Measurements from ENCODE around the gene BTN2A1. TPM values are rescaled to one million over a fixed set of nuclear protein-coding genes. Genes with fewer than 3 reads are reported as not detected.
"Not testable (repeated sequence)": the region's sequence is repeated elsewhere in the genome, so short reads cannot be mapped to it uniquely, and the experiment has no call there.

Gene BTN2A1
- total RNA-seq, 1 donor from 2014 or later: 45.1 TPM

DNA sequence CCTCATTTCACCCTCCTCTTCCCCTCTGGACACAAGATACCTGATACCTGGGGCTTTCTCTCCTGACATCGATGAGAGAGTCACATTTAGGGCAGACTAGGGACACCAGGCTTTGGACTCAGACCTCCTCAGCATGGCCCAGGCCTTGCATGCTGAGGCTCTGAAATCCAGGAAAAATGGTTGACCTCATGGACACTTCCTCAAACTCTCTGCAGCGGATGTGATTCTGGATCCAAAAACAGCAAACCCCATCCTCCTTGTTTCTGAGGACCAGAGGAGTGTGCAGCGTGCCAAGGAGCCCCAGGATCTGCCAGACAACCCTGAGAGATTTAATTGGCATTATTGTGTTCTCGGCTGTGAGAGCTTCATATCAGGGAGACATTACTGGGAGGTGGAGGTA is 44.8 kb upstream of the BTN2A1 start:
- Mint-ChIP-seq H3K27ac (no peak overlapping the region), H3K4me3 (no peak overlapping the region), H3K9me3 (peaks cover 5% of the 10 kb centered on the region), H3K27me3 (no peaks in the 10 kb centered on the region), H3K4me1 (peaks cover 27% of the 10 kb centered on the region), H3K36me3 (ENCODE audit: low read depth) (peaks cover 69% of the 10 kb centered on the region)
- ChIA-PET POLR2A (interaction anchor here (0.6 kb wide), 1 partner anchor 240 kb away, joined by 5 read pairs; no protein-coding TSS in a partner anchor), CTCF (no interaction called here)
- TF ChIP-seq, protein P1, sequence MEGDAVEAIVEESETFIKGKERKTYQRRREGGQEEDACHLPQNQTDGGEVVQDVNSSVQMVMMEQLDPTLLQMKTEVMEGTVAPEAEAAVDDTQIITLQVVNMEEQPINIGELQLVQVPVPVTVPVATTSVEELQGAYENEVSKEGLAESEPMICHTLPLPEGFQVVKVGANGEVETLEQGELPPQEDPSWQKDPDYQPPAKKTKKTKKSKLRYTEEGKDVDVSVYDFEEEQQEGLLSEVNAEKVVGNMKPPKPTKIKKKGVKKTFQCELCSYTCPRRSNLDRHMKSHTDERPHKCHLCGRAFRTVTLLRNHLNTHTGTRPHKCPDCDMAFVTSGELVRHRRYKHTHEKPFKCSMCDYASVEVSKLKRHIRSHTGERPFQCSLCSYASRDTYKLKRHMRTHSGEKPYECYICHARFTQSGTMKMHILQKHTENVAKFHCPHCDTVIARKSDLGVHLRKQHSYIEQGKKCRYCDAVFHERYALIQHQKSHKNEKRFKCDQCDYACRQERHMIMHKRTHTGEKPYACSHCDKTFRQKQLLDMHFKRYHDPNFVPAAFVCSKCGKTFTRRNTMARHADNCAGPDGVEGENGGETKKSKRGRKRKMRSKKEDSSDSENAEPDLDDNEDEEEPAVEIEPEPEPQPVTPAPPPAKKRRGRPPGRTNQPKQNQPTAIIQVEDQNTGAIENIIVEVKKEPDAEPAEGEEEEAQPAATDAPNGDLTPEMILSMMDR (IDR thresholded peaks at IDR 0.05): no peak
- no peak for ATAC-seq (ENCODE audit: low read depth)
- no peak for DNase-seq
- intact Hi-C loops (cut with micrococcal nuclease): no loop called here

DNA sequence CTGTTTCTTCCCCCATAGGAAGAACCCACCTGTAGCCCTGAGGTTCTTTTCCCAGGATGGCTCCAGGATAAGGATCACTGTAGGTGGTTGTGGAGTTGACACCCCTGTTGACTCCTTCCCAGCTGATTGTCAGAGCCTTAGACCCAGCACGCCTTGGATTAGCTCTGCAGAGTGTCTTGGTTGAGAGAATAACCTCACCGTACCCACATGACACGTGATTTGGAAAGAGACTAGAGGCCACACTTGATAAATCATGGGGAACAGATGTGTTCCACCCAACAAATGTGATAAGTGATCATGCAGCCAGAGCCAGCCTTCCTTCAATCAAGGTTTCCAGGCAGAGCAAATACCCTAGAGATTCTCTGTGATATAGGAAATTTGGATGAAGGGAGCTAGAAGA is 43.5 kb upstream of the BTN2A1 start:
- Mint-ChIP-seq H3K36me3 (ENCODE audit: low read depth) (peaks cover 60% of the 10 kb centered on the region), H3K4me3 (peak overlapping the region; percentile 38), H3K9me3 (peaks cover 9% of the 10 kb centered on the region), H3K27me3 (no peaks in the 10 kb centered on the region), H3K4me1 (peaks cover 27% of the 10 kb centered on the region), H3K27ac (peak overlapping the region; percentile 35)
- ATAC-seq (ENCODE audit: low read depth) (peak; percentile 89), DNase-seq (no peak)
- intact Hi-C loops (cut with micrococcal nuclease): no loop called here
- TF ChIP-seq, protein P1 (IDR thresholded peaks at IDR 0.05): no peak
- ChIA-PET POLR2A (interaction anchor here (0.7 to 1.0 kb wide), 3 partner anchors 11 to 1479 kb away, joined by 3 to 4 read pairs (median 4); a partner anchor contains a TSS), CTCF (interaction anchor here (1.4 kb wide), 1 partner anchor 155 kb away, joined by 6 read pairs; no protein-coding TSS in a partner anchor)

DNA sequence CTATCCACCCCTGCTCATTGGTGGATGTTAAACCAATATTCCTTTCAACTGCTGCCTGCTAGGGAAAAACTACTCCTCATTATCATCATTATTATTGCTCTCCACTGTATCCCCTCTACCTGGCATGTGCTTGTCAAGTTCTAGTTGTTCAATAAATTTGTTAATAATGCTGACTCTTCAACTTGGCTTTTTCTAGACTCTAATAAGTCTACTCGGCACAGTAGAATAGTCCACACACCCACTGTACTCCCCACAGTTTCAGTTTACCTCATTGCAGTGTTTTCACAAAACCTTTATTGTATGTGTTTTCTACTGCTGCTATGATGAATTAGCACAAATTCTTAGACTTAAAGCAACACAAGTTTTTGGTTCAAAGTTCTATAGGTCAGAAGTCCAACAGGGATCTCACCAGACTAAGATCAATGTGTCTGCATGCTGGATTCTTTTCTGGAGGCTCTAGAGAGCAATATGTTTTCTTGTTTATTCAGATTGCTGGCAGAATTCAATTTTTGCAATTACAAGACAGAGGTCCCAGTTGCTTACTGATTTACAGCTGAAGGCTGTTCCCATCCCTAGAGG is 42.6 kb upstream of the BTN2A1 start:
- TF ChIP-seq, protein P1 (IDR thresholded peaks at IDR 0.05): no peak
- no peak for DNase-seq
- Mint-ChIP-seq H3K4me1 (peaks cover 27% of the 10 kb centered on the region), H3K4me3 (no peak overlapping the region), H3K27me3 (no peaks in the 10 kb centered on the region), H3K9me3 (peaks cover 9% of the 10 kb centered on the region), H3K27ac (no peak overlapping the region), H3K36me3 (ENCODE audit: low read depth) (peaks cover 51% of the 10 kb centered on the region)
- ChIA-PET POLR2A (interaction anchor here (1.0 kb wide), 1 partner anchor 142 kb away, joined by 4 read pairs; a partner anchor contains a TSS), CTCF (no interaction called here)
- ATAC-seq (ENCODE audit: low read depth): no peak
- intact Hi-C loops (cut with micrococcal nuclease): no loop called here

DNA sequence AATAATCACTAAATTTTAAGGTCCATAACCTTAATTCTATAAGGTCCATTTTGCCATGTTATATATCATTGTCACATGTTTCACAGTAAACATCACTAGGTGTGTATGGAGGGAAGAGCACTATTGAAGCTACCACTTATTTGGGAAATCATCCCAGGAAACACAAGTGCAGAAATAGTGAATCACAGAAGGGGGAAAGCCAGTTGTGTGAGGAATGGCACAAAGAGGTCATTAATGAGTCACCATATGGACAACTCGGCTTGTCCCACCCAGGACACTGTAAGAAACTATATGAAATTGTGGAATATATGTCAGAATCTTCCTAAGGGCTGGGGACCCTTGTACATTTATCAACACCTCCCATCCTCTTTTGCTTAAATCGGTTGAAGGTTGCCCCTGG is 42.0 kb upstream of the BTN2A1 start:
- Mint-ChIP-seq H3K27me3 (no peaks in the 10 kb centered on the region), H3K4me1 (peaks cover 27% of the 10 kb centered on the region), H3K27ac (no peak overlapping the region), H3K36me3 (ENCODE audit: low read depth) (peaks cover 46% of the 10 kb centered on the region), H3K9me3 (peaks cover 9% of the 10 kb centered on the region), H3K4me3 (no peak overlapping the region)
- CTCF ChIA-PET: no interaction called here
- POLR2A ChIA-PET: no interaction called here
- ATAC-seq (ENCODE audit: low read depth) (no peak), DNase-seq (no peak)
- intact Hi-C loops (cut with micrococcal nuclease): no loop called here
- TF ChIP-seq, protein P1 (IDR thresholded peaks at IDR 0.05): no peak

DNA sequence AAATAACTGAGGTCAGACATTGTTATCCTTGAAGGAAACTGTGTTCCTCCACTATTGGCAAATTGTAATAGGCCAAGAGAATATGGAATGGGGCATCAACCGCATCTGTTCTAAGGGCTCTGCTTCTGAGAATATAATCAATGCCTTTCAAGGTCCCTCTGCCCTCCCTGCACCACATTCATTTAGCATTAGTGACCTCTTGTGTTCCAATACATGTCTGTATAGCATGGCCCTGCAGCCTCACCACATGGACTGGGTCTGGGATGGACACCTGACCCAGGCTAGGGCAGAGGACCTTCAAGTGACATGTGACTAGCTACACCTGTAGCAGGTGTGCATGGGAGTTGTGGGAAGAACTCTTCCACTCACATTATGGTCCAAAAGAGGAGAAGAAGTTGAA is 41.5 kb upstream of the BTN2A1 start:
- ATAC-seq (ENCODE audit: low read depth) (no peak), DNase-seq (no peak)
- peaks cover 9% of the 10 kb centered on the region for H3K9me3 Mint-ChIP-seq
- H3K36me3 Mint-ChIP-seq (ENCODE audit: low read depth): peaks cover 41% of the 10 kb centered on the region
- no peak overlapping the region for H3K27ac Mint-ChIP-seq
- TF ChIP-seq, protein P1 (IDR thresholded peaks at IDR 0.05): no peak
- intact Hi-C loops (cut with micrococcal nuclease): no loop called here
- H3K4me3 Mint-ChIP-seq: no peak overlapping the region
- ChIA-PET POLR2A (no interaction called here), CTCF (no interaction called here)
- peaks cover 27% of the 10 kb centered on the region for H3K4me1 Mint-ChIP-seq
- H3K27me3 Mint-ChIP-seq: no peaks in the 10 kb centered on the region

DNA sequence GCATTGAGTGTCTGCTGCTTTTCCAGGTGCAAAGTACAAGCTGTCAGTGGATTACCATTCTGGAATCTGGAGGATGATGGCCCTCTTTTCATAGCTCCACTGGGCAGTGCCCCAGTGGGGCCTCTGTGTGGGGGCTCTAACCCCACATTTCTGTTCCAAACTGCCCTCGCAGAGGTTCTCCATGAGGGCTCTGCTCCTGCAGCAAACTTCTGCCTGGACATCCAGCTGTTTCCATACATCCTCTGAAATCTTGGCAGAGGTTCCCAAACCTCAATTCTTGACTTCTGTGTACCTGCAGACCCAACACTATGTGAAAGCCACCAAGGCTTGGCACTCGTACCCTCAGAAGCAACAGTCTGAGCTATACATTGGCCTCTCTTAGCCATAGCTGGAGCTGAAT is 39.7 kb upstream of the BTN2A1 start:
- ATAC-seq (ENCODE audit: low read depth); CTCF ChIA-PET: not testable (repeated sequence)

DNA sequence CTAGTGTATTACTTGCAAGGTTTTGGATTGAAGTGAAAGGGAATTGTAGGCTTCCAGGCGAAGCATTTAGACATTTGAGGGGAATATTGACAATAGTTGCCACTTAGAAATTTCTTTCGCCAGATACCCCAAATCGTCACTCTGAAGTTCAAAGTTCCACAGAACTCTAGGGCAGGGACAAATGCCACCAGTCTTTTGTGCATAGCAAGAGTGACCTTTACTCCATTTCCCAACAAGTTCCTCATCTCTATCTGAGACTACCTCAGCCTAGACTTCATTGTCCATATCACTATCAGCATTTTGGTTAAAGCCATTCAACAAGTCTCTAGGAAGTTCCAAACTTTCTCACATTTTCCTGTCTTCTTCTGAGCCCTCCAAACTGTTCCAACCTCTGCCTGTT is 39.0 kb upstream of the BTN2A1 start:
- Mint-ChIP-seq H3K4me1 (peaks cover 23% of the 10 kb centered on the region), H3K36me3 (ENCODE audit: low read depth) (peaks cover 16% of the 10 kb centered on the region)
- CTCF ChIA-PET; DNase-seq; H3K27me3 Mint-ChIP-seq; H3K9me3 Mint-ChIP-seq; H3K4me3 Mint-ChIP-seq; H3K27ac Mint-ChIP-seq; intact Hi-C loops (cut with micrococcal nuclease); POLR2A ChIA-PET; ATAC-seq (ENCODE audit: low read depth): not testable (repeated sequence)

More for the DNA sequence above, 39.7 kb upstream of the BTN2A1 start:
- POLR2A ChIA-PET; H3K27ac Mint-ChIP-seq; DNase-seq; H3K9me3 Mint-ChIP-seq; H3K4me3 Mint-ChIP-seq; H3K27me3 Mint-ChIP-seq; intact Hi-C loops (cut with micrococcal nuclease): not testable (repeated sequence)
- Mint-ChIP-seq H3K36me3 (ENCODE audit: low read depth) (peaks cover 23% of the 10 kb centered on the region), H3K4me1 (peaks cover 30% of the 10 kb centered on the region)
